GM12878 (cell line): ENCODE data around the gene ARFRP1. TPM values are rescaled to one million over a fixed set of nuclear protein-coding genes. Genes with fewer than 3 reads are reported as not detected.

Experiments
- ATAC-seq: fragments of 200-7000 bp; cut with Tn5 transposase; 3 replicates; pipeline ENCODE4 v1.9.1; 2020; ENCODE audit warnings: mild to moderate bottlenecking, moderate library complexity
- BruUV-seq: library from RNA; stranded (reverse); fragments of 400-500 nt; replicated peaks from 2 replicates; lab custom pipeline; 2021; lab: Mats Ljungman, UMichigan
- CTCF ChIA-PET: fragments of 300-600 bp; sonication (Branson Sonifier 250); formaldehyde crosslinking; extraction: SDS; loops from one replicate; lab custom pipeline; 2021; ENCODE audit warnings: inconsistent platforms; lab: Yijun Ruan, JAX
- POLR2A ChIA-PET: fragments of 350-600 bp; formaldehyde crosslinking; extraction: SDS; loops from one replicate; lab custom pipeline; 2021; ENCODE audit warnings: inconsistent platforms; lab: Charles Lee
- RAD21 ChIA-PET: fragments of 300-600 bp; sonication (Branson Sonifier 250); formaldehyde crosslinking; loops from one replicate; lab custom pipeline; 2023; ENCODE audit warnings: antibody characterized with exemption; ENCODE audit not compliant: unreplicated experiment; lab: Charles Lee
- SMC1A ChIA-PET: fragments of 300-600 bp; sonication (Branson Sonifier 250); formaldehyde crosslinking; loops from one replicate; lab custom pipeline; 2023; ENCODE audit not compliant: unreplicated experiment, uncharacterized antibody; lab: Charles Lee
- DNase-seq: peaks from one replicate; pipeline ENCODE4 v3.0.0-alpha.2; 2011; ENCODE audit warnings: low read depth, low spot score
- FAIRE-seq: peaks from 3 replicates; lab custom pipeline; 2011; peaks lifted over from hg19 to GRCh38; lab: Jason Lieb, UNC
- H2AFZ ChIP-seq: 2 replicates; pipeline ENCODE4 v1.6.0; 2011; ENCODE audit warnings: low read depth, low read length, control low read depth; ENCODE audit not compliant: control insufficient read depth
- H3K27ac ChIP-seq: 2 replicates; pipeline ENCODE4 v1.5.1; 2011; ENCODE audit warnings: control low read depth; ENCODE audit not compliant: control insufficient read depth, insufficient read depth
- H3K27me3 ChIP-seq, 2 experiments: replicated peaks in 1 of 2; 2 replicates each; pipeline versions ENCODE4 v1.6.0 to v1.6.1; 2011; ENCODE audit warnings: low read length in 1 of 2; ENCODE audit not compliant: control insufficient read depth in 2 of 2, insufficient read depth in 2 of 2
- H3K36me3 ChIP-seq, 2 experiments: 2 replicates each; pipeline ENCODE4 v1.5.1; 2011; ENCODE audit warnings: low read length in 1 of 2; ENCODE audit not compliant: control insufficient read depth in 2 of 2, insufficient read depth in 2 of 2
- H3K4me1 ChIP-seq: 2 replicates; pipeline ENCODE4 v1.6.1; 2011; ENCODE audit warnings: mild to moderate bottlenecking, low read length, moderate library complexity, mixed read lengths; ENCODE audit not compliant: control insufficient read depth, insufficient read depth
- H3K4me2 ChIP-seq: 2 replicates; pipeline ENCODE4 v1.6.0; 2011; ENCODE audit warnings: control low read depth; ENCODE audit not compliant: control insufficient read depth, insufficient read depth
- H3K4me3 ChIP-seq: fragments of 200-600 bp; sonication (generic); 2 replicates; pipeline ENCODE4 v1.5.1; 2016
- H3K79me2 ChIP-seq: 2 replicates; pipeline ENCODE4 v1.6.0; 2011; ENCODE audit warnings: low read length; ENCODE audit not compliant: control insufficient read depth, insufficient read depth
- H3K9ac ChIP-seq: 2 replicates; pipeline ENCODE4 v1.8.0; 2011; ENCODE audit warnings: low read length, control low read depth, mixed read lengths; ENCODE audit not compliant: control insufficient read depth, insufficient read depth
- H3K9me3 ChIP-seq: replicated peaks from 3 replicates; pipeline ENCODE4 v1.5.1; 2011; ENCODE audit warnings: mild to moderate bottlenecking, low read length; ENCODE audit not compliant: control insufficient read depth, insufficient read depth
- H4K20me1 ChIP-seq: 2 replicates; pipeline ENCODE4 v1.6.0; 2011; ENCODE audit not compliant: control insufficient read depth, insufficient read depth
- CEBPB ChIP-seq, 2 experiments: fragments of 150-350 bp in 1 of 2; IDR thresholded peaks; 2 replicates each; pipeline ENCODE4 v1.6.1; 2012 to 2014; ENCODE audit warnings: low read depth in 2 of 2, low read length in 2 of 2, borderline replicate concordance in 1 of 2, inconsistent platforms in 1 of 2
- HDGF ChIP-seq: fragments of 450-650 bp; IDR thresholded peaks from 2 replicates; pipeline ENCODE4 v1.6.1; 2016; ENCODE audit warnings: antibody characterized with exemption
- KLF5 ChIP-seq: fragments of 450-650 bp; IDR thresholded peaks from 2 replicates; pipeline ENCODE4 v1.6.1; 2014; ENCODE audit warnings: mild to moderate bottlenecking; ENCODE audit not compliant: partially characterized antibody
- POLR2AphosphoS2 ChIP-seq: IDR thresholded peaks from 2 replicates; pipeline ENCODE4 v1.6.1; 2011; ENCODE audit warnings: low read depth, mild to moderate bottlenecking, low read length, improper control_type of control experiment, moderate library complexity
- RAD21 ChIP-seq: IDR thresholded peaks from 2 replicates; pipeline ENCODE4 v1.6.1; 2011; ENCODE audit warnings: mild to moderate bottlenecking, low read depth, low read length, moderate library complexity; ENCODE audit not compliant: insufficient read depth
- SP1 ChIP-seq: IDR thresholded peaks from one replicate; pipeline ENCODE4 v1.6.1; 2011; ENCODE audit warnings: low read depth, low read length
- STAT1 ChIP-seq: fragments of 450-650 bp; conservative IDR thresholded peaks from 2 replicates; pipeline ENCODE4 v1.6.1; 2014; ENCODE audit warnings: antibody characterized with exemption, mild to moderate bottlenecking
- SUPT20H ChIP-seq: IDR thresholded peaks from 2 replicates; pipeline ENCODE4 v1.6.1; 2011; ENCODE audit warnings: low read depth, mild to moderate bottlenecking, low read length, moderate library complexity, borderline replicate concordance; ENCODE audit not compliant: control insufficient read depth
- TCF3 ChIP-seq: IDR thresholded peaks from 2 replicates; pipeline ENCODE4 v1.6.1; 2012; ENCODE audit warnings: low read depth, mild to moderate bottlenecking, low read length, borderline replicate concordance; ENCODE audit not compliant: insufficient read depth
- ZBED1 ChIP-seq: IDR thresholded peaks from 2 replicates; pipeline ENCODE4 v1.6.1; 2016; ENCODE audit warnings: borderline replicate concordance
- ZSCAN29 ChIP-seq: fragments of 450-650 bp; IDR thresholded peaks from 2 replicates; pipeline ENCODE4 v1.6.1; 2017; ENCODE audit warnings: mild to moderate bottlenecking, moderate library complexity
- WGBS: methylation state at CpG from one replicate; pipeline ENCODE4 v1.1.6; 2016; ENCODE audit warnings: low lambda C conversion rate; ENCODE audit not compliant: insufficient replicate concordance, insufficient coverage; ENCODE audit errors: missing lambda C conversion rate; 5-methylcytosine and 5-hydroxymethylcytosine counted together
- in situ Hi-C: fragments of 300-500 bp; cut with MboI; formaldehyde crosslinking; loops from 9 replicates; pipeline ENCODE4 v1.14.3; 2018; ENCODE audit warnings: mixed read lengths
- intact Hi-C: fragments of 100-400 bp; cut with micrococcal nuclease; formaldehyde crosslinking; loops from one replicate; pipeline ENCODE4 v1.14.2; 2022; ENCODE audit not compliant: unreplicated experiment
- polyA plus RNA-seq, 11 experiments: library from polyadenylated mRNA; depleted of rRNA in 4 of 11; unstranded in 6 of 11; stranded (reverse) in 5 of 11; fragments of >200 nt; fragmentation: Nextera tagmentation in 4 of 11; fragmentation: Illumina TruSeq in 1 of 11; extraction: Ambion mirVana in 4 of 11; extraction: Trizol in 1 of 11; gene quantifications; 1 replicate in 1 of 11; 2 replicates in 10 of 11; pipeline versions ENCODE4 v1.2.1 to v1.2.3, GENCODE V29; 2011 to 2016; ENCODE audit warnings: inconsistent platforms in 2 of 11, missing spikeins in 2 of 11, low read depth in 1 of 11
- total RNA-seq, 4 experiments: library from RNA; depleted of rRNA in 3 of 4; stranded (reverse); fragments of >200 nt in 3 of 4; fragmentation: Illumina TruSeq in 1 of 4; extraction: Trizol in 1 of 4; gene quantifications; 2 replicates each; pipeline versions ENCODE4 v1.2.1 to v1.2.3, GENCODE V29; 2013 to 2021
- TF ChIP-seq, protein P1 (sequence below): fragments of 450-650 bp; IDR thresholded peaks from 2 replicates; pipeline ENCODE4 v1.6.1; 2016; ENCODE audit warnings: mild to moderate bottlenecking, moderate library complexity, borderline replicate concordance
- TF ChIP-seq, protein P2 (sequence below): IDR thresholded peaks from 2 replicates; pipeline ENCODE4 v1.6.1; 2012; ENCODE audit warnings: low read depth, low read length, improper control_type of control experiment
- TF ChIP-seq, protein P3 (sequence below): fragments of 450-650 bp; IDR thresholded peaks from 2 replicates; pipeline ENCODE4 v1.6.1; 2017; ENCODE audit warnings: mild to moderate bottlenecking

Gene ARFRP1
- total and polyA plus RNA-seq, 10 of the 15 experiments (the other 5 are each of a cell fraction or from before 2014, with no cell fraction given) = 0.37 to 71.7 (median 34.6) TPM

DNA sequence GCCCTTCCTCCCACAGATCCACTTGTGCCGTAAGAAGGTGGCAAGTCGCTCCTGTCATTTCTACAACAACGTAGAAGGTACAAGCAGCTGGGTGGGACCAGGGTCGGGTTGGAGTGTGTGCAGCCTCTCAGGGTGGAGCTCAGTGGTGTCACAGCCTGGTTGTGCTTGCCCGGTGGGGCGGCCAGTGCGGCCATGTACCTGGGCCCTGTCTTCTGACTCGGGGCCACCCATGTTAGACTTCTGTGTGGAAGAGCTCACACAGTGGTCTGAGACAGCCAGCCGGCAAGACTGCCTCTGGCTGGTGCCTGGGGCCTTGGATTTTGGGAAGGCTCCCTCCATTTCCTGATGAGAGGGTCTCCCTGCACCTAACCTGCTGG, 45.0 kb downstream of the ARFRP1 start (continued):
- TF ChIP-seq, protein P1, sequence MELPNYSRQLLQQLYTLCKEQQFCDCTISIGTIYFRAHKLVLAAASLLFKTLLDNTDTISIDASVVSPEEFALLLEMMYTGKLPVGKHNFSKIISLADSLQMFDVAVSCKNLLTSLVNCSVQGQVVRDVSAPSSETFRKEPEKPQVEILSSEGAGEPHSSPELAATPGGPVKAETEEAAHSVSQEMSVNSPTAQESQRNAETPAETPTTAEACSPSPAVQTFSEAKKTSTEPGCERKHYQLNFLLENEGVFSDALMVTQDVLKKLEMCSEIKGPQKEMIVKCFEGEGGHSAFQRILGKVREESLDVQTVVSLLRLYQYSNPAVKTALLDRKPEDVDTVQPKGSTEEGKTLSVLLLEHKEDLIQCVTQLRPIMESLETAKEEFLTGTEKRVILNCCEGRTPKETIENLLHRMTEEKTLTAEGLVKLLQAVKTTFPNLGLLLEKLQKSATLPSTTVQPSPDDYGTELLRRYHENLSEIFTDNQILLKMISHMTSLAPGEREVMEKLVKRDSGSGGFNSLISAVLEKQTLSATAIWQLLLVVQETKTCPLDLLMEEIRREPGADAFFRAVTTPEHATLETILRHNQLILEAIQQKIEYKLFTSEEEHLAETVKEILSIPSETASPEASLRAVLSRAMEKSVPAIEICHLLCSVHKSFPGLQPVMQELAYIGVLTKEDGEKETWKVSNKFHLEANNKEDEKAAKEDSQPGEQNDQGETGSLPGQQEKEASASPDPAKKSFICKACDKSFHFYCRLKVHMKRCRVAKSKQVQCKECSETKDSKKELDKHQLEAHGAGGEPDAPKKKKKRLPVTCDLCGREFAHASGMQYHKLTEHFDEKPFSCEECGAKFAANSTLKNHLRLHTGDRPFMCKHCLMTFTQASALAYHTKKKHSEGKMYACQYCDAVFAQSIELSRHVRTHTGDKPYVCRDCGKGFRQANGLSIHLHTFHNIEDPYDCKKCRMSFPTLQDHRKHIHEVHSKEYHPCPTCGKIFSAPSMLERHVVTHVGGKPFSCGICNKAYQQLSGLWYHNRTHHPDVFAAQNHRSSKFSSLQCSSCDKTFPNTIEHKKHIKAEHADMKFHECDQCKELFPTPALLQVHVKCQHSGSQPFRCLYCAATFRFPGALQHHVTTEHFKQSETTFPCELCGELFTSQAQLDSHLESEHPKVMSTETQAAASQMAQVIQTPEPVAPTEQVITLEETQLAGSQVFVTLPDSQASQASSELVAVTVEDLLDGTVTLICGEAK = no peak
- TF ChIP-seq RAD21 = no peak
- no peak for TF ChIP-seq KLF5
- no peak for TF ChIP-seq STAT1
- no peak for TF ChIP-seq ZBED1

DNA sequence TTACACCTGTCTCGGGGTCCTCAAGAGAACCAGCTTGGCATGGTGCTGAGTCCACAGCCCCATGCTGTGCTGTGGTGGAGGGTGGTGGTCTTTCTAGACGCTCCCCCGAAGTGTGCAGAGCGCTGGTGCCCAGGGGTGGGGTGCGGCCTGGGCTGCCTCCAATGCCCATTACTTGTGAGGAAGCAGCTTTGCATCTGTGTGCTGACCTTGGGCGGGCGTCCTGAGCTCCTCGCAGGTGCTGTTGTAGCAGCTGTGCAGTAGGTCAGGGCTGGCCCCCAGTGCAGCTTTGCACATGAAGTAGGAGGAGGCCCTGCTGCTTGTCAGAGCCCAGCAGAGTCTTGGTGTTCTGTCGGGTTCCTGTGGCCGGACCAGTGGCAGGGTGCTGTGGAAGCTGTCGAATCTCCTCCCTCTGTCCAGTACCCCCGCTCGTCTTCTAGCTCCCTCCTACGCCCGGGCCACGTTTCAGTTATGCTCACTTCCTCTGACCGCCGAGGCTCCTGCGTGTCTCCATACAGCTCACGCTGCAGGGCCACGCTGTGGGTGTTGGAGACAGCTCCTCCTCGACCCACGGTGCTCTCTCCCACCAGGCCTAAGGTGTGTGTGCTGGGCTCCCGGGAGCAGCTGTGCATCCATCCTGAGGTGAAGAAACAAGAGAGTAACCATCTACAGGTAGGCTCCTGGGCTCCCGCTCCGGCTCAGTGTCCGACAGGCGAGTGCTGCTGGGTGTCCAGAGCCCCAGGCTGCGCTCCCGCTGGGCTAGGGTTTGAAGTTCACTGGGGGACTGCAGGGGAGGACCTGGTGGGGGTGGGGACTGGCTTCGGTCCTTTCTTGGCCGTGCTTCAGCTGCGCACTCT, 45.6 kb downstream of the ARFRP1 start:
- Histone ChIP-seq H3K9me3 (no peaks in the 10 kb centered on the region), H3K4me3 (no peak overlapping the region), H3K27me3 (no peaks in the 10 kb centered on the region), H3K27ac (no peak overlapping the region), H4K20me1 (no peaks in the 10 kb centered on the region), H3K4me1 (peaks cover 8% of the 10 kb centered on the region), H3K36me3 (peaks cover 0 to 10% of the 10 kb centered on the region in 2 experiments; a peak in 2 of 4 replicates), H2AFZ (no peak overlapping the region), H3K4me2 (no peak overlapping the region), H3K79me2 (peaks cover 10% of the 10 kb centered on the region), H3K9ac (no peak overlapping the region)
- FAIRE-seq (no peak), DNase-seq (no peak), ATAC-seq (no peak)
- no TSS peak for BruUV-seq
- ChIA-PET RAD21 (no interaction called here), CTCF (no interaction called here), SMC1A (interaction anchor here (0.7 kb wide), 1 partner anchor 46 kb away, joined by 3 read pairs; no protein-coding TSS in a partner anchor), POLR2A (no interaction called here)
- TF ChIP-seq ZSCAN29 (no peak), CEBPB (IDR thresholded peaks at IDR 0.05; ENCODE audit: borderline replicate concordance in 1 of 2, low read depth in 2 of 2, low read length in 2 of 2) (no peak), SUPT20H (no peak), TCF3 (no peak), HDGF (no peak), SP1 (no peak), POLR2AphosphoS2 (no peak)
- TF ChIP-seq, protein P2, sequence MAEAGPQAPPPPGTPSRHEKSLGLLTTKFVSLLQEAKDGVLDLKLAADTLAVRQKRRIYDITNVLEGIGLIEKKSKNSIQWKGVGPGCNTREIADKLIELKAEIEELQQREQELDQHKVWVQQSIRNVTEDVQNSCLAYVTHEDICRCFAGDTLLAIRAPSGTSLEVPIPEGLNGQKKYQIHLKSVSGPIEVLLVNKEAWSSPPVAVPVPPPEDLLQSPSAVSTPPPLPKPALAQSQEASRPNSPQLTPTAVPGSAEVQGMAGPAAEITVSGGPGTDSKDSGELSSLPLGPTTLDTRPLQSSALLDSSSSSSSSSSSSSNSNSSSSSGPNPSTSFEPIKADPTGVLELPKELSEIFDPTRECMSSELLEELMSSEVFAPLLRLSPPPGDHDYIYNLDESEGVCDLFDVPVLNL = no peak
- TF ChIP-seq, protein P3, sequence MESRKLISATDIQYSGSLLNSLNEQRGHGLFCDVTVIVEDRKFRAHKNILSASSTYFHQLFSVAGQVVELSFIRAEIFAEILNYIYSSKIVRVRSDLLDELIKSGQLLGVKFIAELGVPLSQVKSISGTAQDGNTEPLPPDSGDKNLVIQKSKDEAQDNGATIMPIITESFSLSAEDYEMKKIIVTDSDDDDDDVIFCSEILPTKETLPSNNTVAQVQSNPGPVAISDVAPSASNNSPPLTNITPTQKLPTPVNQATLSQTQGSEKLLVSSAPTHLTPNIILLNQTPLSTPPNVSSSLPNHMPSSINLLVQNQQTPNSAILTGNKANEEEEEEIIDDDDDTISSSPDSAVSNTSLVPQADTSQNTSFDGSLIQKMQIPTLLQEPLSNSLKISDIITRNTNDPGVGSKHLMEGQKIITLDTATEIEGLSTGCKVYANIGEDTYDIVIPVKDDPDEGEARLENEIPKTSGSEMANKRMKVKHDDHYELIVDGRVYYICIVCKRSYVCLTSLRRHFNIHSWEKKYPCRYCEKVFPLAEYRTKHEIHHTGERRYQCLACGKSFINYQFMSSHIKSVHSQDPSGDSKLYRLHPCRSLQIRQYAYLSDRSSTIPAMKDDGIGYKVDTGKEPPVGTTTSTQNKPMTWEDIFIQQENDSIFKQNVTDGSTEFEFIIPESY = no peak
- intact Hi-C loops = no loop called here
- 91% methylated on average over 32 of the region's 33 CpGs for WGBS
- in situ Hi-C loops = no loop called here
